Stomach (tissue), 4 donors: Measurements from ENCODE around the gene HUS1.
"Not testable (repeated sequence)": the region's sequence is repeated elsewhere in the genome, so short reads cannot be mapped to it uniquely, and the experiment has no call there.

Experiments used
- CTCF ChIP-seq, 7 experiments: fragments of 450-650 bp in 4 of 7; fragments of 200-600 bp in 3 of 7; sonication (generic) in 3 of 7; IDR thresholded peaks; one replicate each; pipeline ENCODE4 v1.5.1; 2016 to 2019; ENCODE audit warnings: antibody characterized with exemption in 7 of 7, control low read depth in 2 of 7, mild to moderate bottlenecking in 1 of 7
- EP300 ChIP-seq: sonication (generic); formaldehyde crosslinking; IDR thresholded peaks from one replicate; pipeline ENCODE4 v1.6.1; 2017; ENCODE audit warnings: antibody characterized with exemption
- POLR2A ChIP-seq, 4 donors: fragments of 450-650 bp; IDR thresholded peaks; one replicate each; pipeline ENCODE4 v1.6.1; 2016; ENCODE audit warnings: antibody characterized with exemption in 4 of 4, control low read depth in 2 of 4, mild to moderate bottlenecking in 1 of 4, moderate library complexity in 1 of 4
- POLR2AphosphoS5 ChIP-seq, 3 donors: sonication (generic); formaldehyde crosslinking; IDR thresholded peaks; one replicate each; pipeline ENCODE4 v1.6.1; 2016; ENCODE audit warnings: antibody characterized with exemption in 3 of 3

GRCh38 chr7:47916514-47916913, 62.9 kb downstream of the HUS1 start:
- TF ChIP-seq CTCF (IDR thresholded peaks at IDR 0.05); POLR2A (IDR thresholded peaks at IDR 0.05); POLR2AphosphoS5 (IDR thresholded peaks at IDR 0.05); EP300: not testable (repeated sequence)
